ENCODE data around the gene HOGA1.
"Not testable (repeated sequence)": the region's sequence is repeated elsewhere in the genome, so short reads cannot be mapped to it uniquely, and the experiment has no call there.

Gene HOGA1

GRCh38 chr10:97643441-97643985, 59.3 kb downstream of the HOGA1 start:
- no peak overlapping the region; the same call in 1 of the 2 replicates for H3K27ac ChIP-seq
- TF ChIP-seq ZFX (IDR thresholded peaks at IDR 0.05; ENCODE audit: borderline replicate concordance) (no peak), CTCF (IDR thresholded peaks at IDR 0.05) (no peak)

- H3K27ac ChIP-seq: no peak overlapping the region
- TF ChIP-seq CTCF (IDR thresholded peaks at IDR 0.05) (no peak), ZFX (IDR thresholded peaks at IDR 0.05; ENCODE audit: borderline replicate concordance) (no peak)
Measured at GRCh38 chr10:97644936-97645335, 60.7 kb downstream of the HOGA1 start.

GRCh38 chr10:97647556-97647955, 63.4 kb downstream of the HOGA1 start:
- TF ChIP-seq ZFX (IDR thresholded peaks at IDR 0.05; ENCODE audit: borderline replicate concordance): no peak
- TF ChIP-seq CTCF (IDR thresholded peaks at IDR 0.05): no peak

GRCh38 chr10:97648562-97649404, 64.6 kb downstream of the HOGA1 start:
- H3K27ac ChIP-seq: no peak overlapping the region
- no peak for TF ChIP-seq CTCF (IDR thresholded peaks at IDR 0.05)
- TF ChIP-seq ZFX (IDR thresholded peaks at IDR 0.05; ENCODE audit: borderline replicate concordance): no peak

More at GRCh38 chr10:97647556-97647955, 63.4 kb downstream of the HOGA1 start:
- no peak overlapping the region for H3K27ac ChIP-seq

- H3K27ac ChIP-seq: not testable (repeated sequence)
Measured at GRCh38 chr10:97649405-97649750, 65.2 kb downstream of the HOGA1 start.

- no peak overlapping the region for H3K27ac ChIP-seq
- TF ChIP-seq ZFX (IDR thresholded peaks at IDR 0.05; ENCODE audit: borderline replicate concordance) (no peak), CTCF (IDR thresholded peaks at IDR 0.05) (no peak)
Measured at GRCh38 chr10:97650726-97651125, 66.5 kb downstream of the HOGA1 start.

GRCh38 chr10:97651773-97652172, 67.6 kb downstream of the HOGA1 start:
- TF ChIP-seq ZFX (IDR thresholded peaks at IDR 0.05; ENCODE audit: borderline replicate concordance) (no peak), CTCF (IDR thresholded peaks at IDR 0.05) (no peak)

More at GRCh38 chr10:97651773-97652172, 67.6 kb downstream of the HOGA1 start:
- no peak overlapping the region for H3K27ac ChIP-seq
